Measurements from ENCODE around the gene HNRNPH3. TPM values are rescaled to one million over a fixed set of nuclear protein-coding genes. Genes with fewer than 3 reads are reported as not detected.

Gene HNRNPH3
- polyA plus RNA-seq, 4 donors: 117 to 229 (median 139) TPM

DNA sequence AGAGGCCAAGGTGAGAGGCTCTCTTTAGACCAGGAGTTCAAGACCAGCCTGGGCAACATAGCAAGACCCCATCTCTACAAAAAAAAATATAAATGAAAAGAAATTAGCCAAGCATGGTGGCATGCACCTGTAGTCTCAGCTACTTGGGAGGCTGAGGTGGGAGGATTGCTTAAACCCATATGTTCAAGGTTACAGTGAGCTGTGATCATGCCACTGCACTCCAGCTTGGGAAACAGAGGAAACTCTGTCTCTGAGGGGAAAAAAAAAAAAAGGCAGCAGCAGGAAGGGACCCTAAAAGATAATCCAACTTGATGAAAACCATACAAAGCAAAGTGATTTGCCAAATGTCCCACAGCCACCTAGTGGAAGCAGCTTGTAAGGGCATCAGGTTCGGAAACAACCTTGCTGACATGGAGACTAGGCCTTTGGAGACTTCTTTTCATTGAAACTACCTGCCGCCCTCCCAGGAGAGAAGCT, 16.4 kb downstream of the HNRNPH3 start:
- Histone ChIP-seq H3K27me3 (ENCODE audit: control insufficient read depth in 3 of 3, insufficient read depth in 3 of 3, low read length in 3 of 3) (no peaks in the 10 kb centered on the region), H3K27ac (ENCODE audit: low read depth in 1 of 3, low read length in 2 of 3) (no peak overlapping the region), H3K9me3 (ENCODE audit: control insufficient read depth in 2 of 2, insufficient read depth in 1 of 2, low read depth in 1 of 2, low read length in 1 of 2) (no peaks in the 10 kb centered on the region), H3K4me3 (ENCODE audit: low read depth in 1 of 3, low read length in 3 of 3) (no peak overlapping the region), H3K4me1 (ENCODE audit: control insufficient read depth in 3 of 3, insufficient read depth in 2 of 3, low read depth in 1 of 3, low read length in 2 of 3) (no peaks in the 10 kb centered on the region), H3K36me3 (ENCODE audit: control insufficient read depth in 3 of 3, insufficient read depth in 2 of 3, low read depth in 1 of 3, low read length in 3 of 3) (peaks cover 0 to 43% (median 7%) of the 10 kb centered on the region in 3 donors)
- no peak for FAIRE-seq
- WGBS, 3 donors: 32 to 49% (median 45%) methylated on average over 2 of the region's 2 CpGs
- DNase-seq: peak; percentile 64 to 65

DNA sequence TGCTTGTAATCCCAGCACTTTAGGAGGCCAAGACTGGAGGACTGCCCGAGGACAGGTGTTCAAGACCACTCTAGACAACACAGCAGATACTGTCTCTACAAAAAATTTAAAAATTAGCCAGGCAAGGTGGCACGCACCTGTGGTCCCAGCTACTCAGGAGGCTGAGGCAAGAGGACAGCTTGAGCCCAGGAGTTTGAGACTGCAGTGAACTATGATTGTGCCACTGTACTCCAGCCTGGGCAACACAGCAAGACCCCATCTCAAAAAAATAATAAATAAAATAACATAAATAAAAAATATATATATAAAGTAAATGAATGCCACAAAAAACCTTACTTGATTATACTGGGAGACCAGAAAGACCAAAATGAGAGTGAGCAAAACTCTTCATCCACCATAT, 21.7 kb downstream of the HNRNPH3 start:
- no peak overlapping the region for H3K27ac ChIP-seq (ENCODE audit: low read depth in 1 of 3, low read length in 2 of 3)
- FAIRE-seq: no peak
- H3K36me3 ChIP-seq (ENCODE audit: control insufficient read depth in 3 of 3, insufficient read depth in 2 of 3, low read depth in 1 of 3, low read length in 3 of 3): peaks cover 0 to 57% (median 8%) of the 10 kb centered on the region in 3 donors
- no peak overlapping the region for H3K4me3 ChIP-seq (ENCODE audit: low read depth in 1 of 3, low read length in 3 of 3)
- H3K9me3 ChIP-seq (ENCODE audit: control insufficient read depth in 2 of 2, insufficient read depth in 1 of 2, low read depth in 1 of 2, low read length in 1 of 2): no peaks in the 10 kb centered on the region
- DNase-seq: no peak
- H3K4me1 ChIP-seq (ENCODE audit: control insufficient read depth in 3 of 3, insufficient read depth in 2 of 3, low read depth in 1 of 3, low read length in 2 of 3): no peaks in the 10 kb centered on the region
- WGBS, 3 donors: 93 to 96% (median 95%) methylated on average over 2 of the region's 2 CpGs
- no peaks in the 10 kb centered on the region for H3K27me3 ChIP-seq (ENCODE audit: control insufficient read depth in 3 of 3, insufficient read depth in 3 of 3, low read length in 3 of 3)

DNA sequence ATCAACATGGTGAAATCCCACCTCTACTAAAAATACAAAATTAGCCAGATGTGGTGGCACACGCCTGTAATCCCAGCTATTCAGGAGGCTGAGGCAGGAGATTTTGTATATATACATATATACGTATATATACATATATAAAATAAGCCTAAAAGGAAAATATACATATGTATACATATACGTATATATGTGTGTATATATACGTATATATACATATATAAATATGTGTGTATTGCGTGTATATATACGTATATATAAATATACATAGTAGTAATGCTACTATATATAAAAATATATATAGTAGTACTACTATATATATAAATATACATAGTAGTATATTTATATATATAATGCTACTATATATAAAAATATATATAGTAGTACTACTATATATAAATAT, 27.3 kb downstream of the HNRNPH3 start:
- Histone ChIP-seq H3K4me3 (ENCODE audit: low read depth in 1 of 3, low read length in 3 of 3) (no peak overlapping the region), H3K27me3 (ENCODE audit: control insufficient read depth in 3 of 3, insufficient read depth in 3 of 3, low read length in 3 of 3) (no peaks in the 10 kb centered on the region), H3K9me3 (ENCODE audit: control insufficient read depth in 2 of 2, insufficient read depth in 1 of 2, low read depth in 1 of 2, low read length in 1 of 2) (no peaks in the 10 kb centered on the region), H3K4me1 (ENCODE audit: control insufficient read depth in 3 of 3, insufficient read depth in 2 of 3, low read depth in 1 of 3, low read length in 2 of 3) (no peaks in the 10 kb centered on the region), H3K27ac (ENCODE audit: low read depth in 1 of 3, low read length in 2 of 3) (no peak overlapping the region), H3K36me3 (ENCODE audit: control insufficient read depth in 3 of 3, insufficient read depth in 2 of 3, low read depth in 1 of 3, low read length in 3 of 3) (peaks cover 3 to 53% (median 5%) of the 10 kb centered on the region in 3 donors)
- peak; percentile 23 for FAIRE-seq
- DNase-seq: no peak
- WGBS, 3 donors: 98 to 100% (median 98%) methylated on average over 6 of the region's 6 CpGs

DNA sequence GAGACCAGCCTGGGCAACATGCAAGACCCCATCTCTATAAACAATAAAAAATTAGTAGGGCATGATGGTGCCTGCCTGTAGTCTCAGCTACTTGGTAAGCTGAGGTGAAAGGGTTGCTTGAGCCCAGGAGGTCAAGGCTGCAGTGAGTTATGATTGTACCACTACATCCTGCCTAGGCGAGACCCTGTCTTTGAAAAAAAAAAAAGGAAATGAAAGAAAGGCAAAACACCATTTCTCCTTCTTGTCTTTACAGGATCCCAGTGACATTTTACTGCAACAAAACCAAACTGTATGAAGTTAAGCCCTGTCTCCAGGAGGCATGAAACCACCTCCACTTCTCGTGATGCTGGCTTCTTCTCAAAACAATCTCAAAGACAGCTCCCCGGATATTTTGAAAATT, 30.7 kb downstream of the HNRNPH3 start:
- no peak for FAIRE-seq
- WGBS, 3 donors: 86 to 94% (median 93%) methylated on average over 3 of the region's 3 CpGs
- H3K27me3 ChIP-seq (ENCODE audit: control insufficient read depth in 3 of 3, insufficient read depth in 3 of 3, low read length in 3 of 3): no peaks in the 10 kb centered on the region

DNA sequence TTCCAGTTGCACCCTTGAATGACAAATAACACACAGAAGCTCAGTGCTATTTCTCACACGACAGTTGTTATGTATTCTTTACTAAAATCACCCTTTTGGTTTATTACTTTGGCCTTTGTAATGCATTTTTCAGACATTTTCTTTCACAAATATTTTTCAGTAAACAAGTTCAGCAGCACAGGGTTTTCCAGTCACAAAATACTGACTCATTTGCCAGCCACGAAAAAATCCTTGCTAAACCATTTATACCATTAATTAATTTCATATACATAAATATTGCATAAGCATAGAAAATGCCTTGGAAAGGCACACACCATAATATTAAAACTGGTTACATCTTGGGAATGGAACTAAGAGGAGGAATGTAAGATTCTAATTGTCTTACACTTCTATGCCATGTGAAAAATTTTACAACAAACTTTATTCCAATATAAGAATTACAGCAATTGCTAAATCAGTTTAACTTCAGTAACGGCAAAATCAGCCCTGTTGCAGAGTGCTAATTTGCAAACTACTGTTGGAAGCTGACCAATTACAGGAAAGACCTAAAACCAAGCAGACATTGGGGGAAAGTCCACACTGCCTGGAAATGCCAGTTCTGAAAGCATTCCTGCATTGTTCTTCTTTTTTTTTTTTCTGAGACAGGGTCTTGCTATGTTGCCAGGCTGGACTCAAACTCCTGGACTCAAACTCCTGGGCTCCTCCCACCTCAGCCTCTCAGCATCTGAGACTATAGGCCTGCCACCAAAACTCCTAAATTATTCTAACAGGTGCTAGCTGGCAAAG, 32.4 kb downstream of the HNRNPH3 start:
- DNase-seq: no peak
- no peaks in the 10 kb centered on the region for H3K9me3 ChIP-seq (ENCODE audit: control insufficient read depth in 2 of 2, insufficient read depth in 1 of 2, low read depth in 1 of 2, low read length in 1 of 2)
- peaks cover 3 to 51% (median 4%) of the 10 kb centered on the region in 3 donors for H3K36me3 ChIP-seq (ENCODE audit: control insufficient read depth in 3 of 3, insufficient read depth in 2 of 3, low read depth in 1 of 3, low read length in 3 of 3)
- H3K4me1 ChIP-seq (ENCODE audit: control insufficient read depth in 3 of 3, insufficient read depth in 2 of 3, low read depth in 1 of 3, low read length in 2 of 3): no peaks in the 10 kb centered on the region
- H3K27ac ChIP-seq (ENCODE audit: low read depth in 1 of 3, low read length in 2 of 3): no peak overlapping the region
- no peak overlapping the region for H3K4me3 ChIP-seq (ENCODE audit: low read depth in 1 of 3, low read length in 3 of 3)
- no peak for FAIRE-seq
- H3K27me3 ChIP-seq (ENCODE audit: control insufficient read depth in 3 of 3, insufficient read depth in 3 of 3, low read length in 3 of 3): no peaks in the 10 kb centered on the region
- 69 to 85% (median 82%) methylated on average over 3 of the region's 3 CpGs for WGBS, 3 donors

More for the DNA sequence above, 30.7 kb downstream of the HNRNPH3 start:
- H3K4me1 ChIP-seq (ENCODE audit: control insufficient read depth in 3 of 3, insufficient read depth in 2 of 3, low read depth in 1 of 3, low read length in 2 of 3): no peaks in the 10 kb centered on the region
- no peak for DNase-seq
- H3K4me3 ChIP-seq (ENCODE audit: low read depth in 1 of 3, low read length in 3 of 3): no peak overlapping the region
- H3K9me3 ChIP-seq (ENCODE audit: control insufficient read depth in 2 of 2, insufficient read depth in 1 of 2, low read depth in 1 of 2, low read length in 1 of 2): no peaks in the 10 kb centered on the region
- H3K36me3 ChIP-seq (ENCODE audit: control insufficient read depth in 3 of 3, insufficient read depth in 2 of 3, low read depth in 1 of 3, low read length in 3 of 3): peaks cover 3 to 38% (median 4%) of the 10 kb centered on the region in 3 donors
- H3K27ac ChIP-seq (ENCODE audit: low read depth in 1 of 3, low read length in 2 of 3): no peak overlapping the region

DNA sequence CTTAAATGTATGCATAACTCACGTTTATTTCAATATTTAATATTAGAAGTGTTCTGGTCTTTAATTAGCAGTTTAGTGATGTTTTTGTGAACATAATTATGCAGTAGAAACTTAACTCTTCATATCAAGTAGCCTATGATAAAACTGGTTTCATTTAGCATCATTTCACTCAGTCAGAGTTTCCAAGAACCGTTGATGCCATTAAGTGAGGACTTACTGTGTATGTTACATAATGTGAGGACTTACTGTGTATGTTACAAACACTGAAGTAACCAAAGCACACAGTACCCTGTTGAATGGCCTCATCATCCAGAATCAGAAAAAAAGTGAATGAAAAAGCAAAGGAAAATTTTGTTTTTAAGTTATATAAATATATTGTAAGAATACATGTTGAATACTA, 33.7 kb downstream of the HNRNPH3 start:
- DNase-seq (no peak), FAIRE-seq (no peak)
- H3K27ac ChIP-seq (ENCODE audit: low read depth in 1 of 3, low read length in 2 of 3): no peak overlapping the region
- H3K4me3 ChIP-seq (ENCODE audit: low read depth in 1 of 3, low read length in 3 of 3): no peak overlapping the region
- peaks cover 3 to 47% (median 4%) of the 10 kb centered on the region in 3 donors for H3K36me3 ChIP-seq (ENCODE audit: control insufficient read depth in 3 of 3, insufficient read depth in 2 of 3, low read depth in 1 of 3, low read length in 3 of 3)
- no peaks in the 10 kb centered on the region for H3K9me3 ChIP-seq (ENCODE audit: control insufficient read depth in 2 of 2, insufficient read depth in 1 of 2, low read depth in 1 of 2, low read length in 1 of 2)
- WGBS, 3 donors: 59 to 76% (median 66%) methylated on average over 2 of the region's 2 CpGs
- H3K27me3 ChIP-seq (ENCODE audit: control insufficient read depth in 3 of 3, insufficient read depth in 3 of 3, low read length in 3 of 3): no peaks in the 10 kb centered on the region
- no peaks in the 10 kb centered on the region for H3K4me1 ChIP-seq (ENCODE audit: control insufficient read depth in 3 of 3, insufficient read depth in 2 of 3, low read depth in 1 of 3, low read length in 2 of 3)

DNA sequence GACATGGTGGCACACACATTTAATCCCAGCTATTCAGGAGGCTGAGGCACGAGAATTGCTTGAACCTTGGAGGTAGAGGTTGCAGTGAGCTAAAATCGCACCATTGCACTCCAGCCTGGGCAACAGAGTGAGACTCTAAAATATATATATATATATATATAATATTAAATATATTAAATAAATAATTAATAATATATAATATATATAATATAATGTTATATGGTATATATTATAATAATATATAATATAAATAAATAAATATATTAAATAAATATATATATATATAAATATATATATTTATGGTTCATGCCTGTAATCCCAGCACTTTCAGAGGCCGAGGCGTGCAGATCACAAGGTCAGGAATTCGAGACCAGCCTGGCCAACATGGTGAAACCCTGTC, 34.7 kb downstream of the HNRNPH3 start:
- H3K9me3 ChIP-seq (ENCODE audit: control insufficient read depth in 2 of 2, insufficient read depth in 1 of 2, low read depth in 1 of 2, low read length in 1 of 2): peaks cover 0 to 6% of the 10 kb centered on the region in 2 donors
- FAIRE-seq (no peak), DNase-seq (no peak)
- no peaks in the 10 kb centered on the region for H3K27me3 ChIP-seq (ENCODE audit: control insufficient read depth in 3 of 3, insufficient read depth in 3 of 3, low read length in 3 of 3)
- H3K4me1 ChIP-seq (ENCODE audit: control insufficient read depth in 3 of 3, insufficient read depth in 2 of 3, low read depth in 1 of 3, low read length in 2 of 3): no peaks in the 10 kb centered on the region
- no peak overlapping the region for H3K4me3 ChIP-seq (ENCODE audit: low read depth in 1 of 3, low read length in 3 of 3)
- H3K36me3 ChIP-seq (ENCODE audit: control insufficient read depth in 3 of 3, insufficient read depth in 2 of 3, low read depth in 1 of 3, low read length in 3 of 3): peaks cover 3 to 48% (median 4%) of the 10 kb centered on the region in 3 donors
- H3K27ac ChIP-seq (ENCODE audit: low read depth in 1 of 3, low read length in 2 of 3): no peak overlapping the region
- 97 to 99% (median 97%) methylated on average over 5 of the region's 5 CpGs for WGBS, 3 donors

DNA sequence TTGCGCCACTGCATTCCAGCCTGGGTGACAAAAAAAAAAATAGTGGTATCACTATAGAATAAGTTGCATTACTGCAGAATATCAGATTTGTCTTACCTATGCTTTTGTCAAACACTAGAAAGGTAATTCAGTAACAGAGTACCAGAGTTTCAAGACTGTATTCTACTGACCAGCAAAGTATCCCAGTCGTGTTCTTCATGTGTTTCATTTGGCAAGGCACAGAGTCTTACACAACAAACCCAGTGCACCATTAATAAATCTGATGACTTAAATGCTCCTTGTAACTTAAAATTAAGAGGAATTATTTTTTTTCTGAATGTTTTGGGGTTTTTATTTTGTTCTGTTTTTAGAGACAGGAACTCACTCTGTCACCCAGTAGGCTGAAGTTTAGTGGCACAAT, 35.3 kb downstream of the HNRNPH3 start:
- H3K27ac ChIP-seq (ENCODE audit: low read depth in 1 of 3, low read length in 2 of 3): no peak overlapping the region
- 90 to 93% (median 91%) methylated on average over 2 of the region's 2 CpGs for WGBS, 3 donors
- DNase-seq: no peak
- peaks cover 0 to 47% (median 7%) of the 10 kb centered on the region in 3 donors for H3K36me3 ChIP-seq (ENCODE audit: control insufficient read depth in 3 of 3, insufficient read depth in 2 of 3, low read depth in 1 of 3, low read length in 3 of 3)
- peaks cover 0 to 10% of the 10 kb centered on the region in 2 donors for H3K9me3 ChIP-seq (ENCODE audit: control insufficient read depth in 2 of 2, insufficient read depth in 1 of 2, low read depth in 1 of 2, low read length in 1 of 2)
- no peak for FAIRE-seq
- H3K4me3 ChIP-seq (ENCODE audit: low read depth in 1 of 3, low read length in 3 of 3): no peak overlapping the region
- no peaks in the 10 kb centered on the region for H3K4me1 ChIP-seq (ENCODE audit: control insufficient read depth in 3 of 3, insufficient read depth in 2 of 3, low read depth in 1 of 3, low read length in 2 of 3)
- no peaks in the 10 kb centered on the region for H3K27me3 ChIP-seq (ENCODE audit: control insufficient read depth in 3 of 3, insufficient read depth in 3 of 3, low read length in 3 of 3)

Data from small intestine (tissue), 7 donors.